Stimulated activated CD4-positive, alpha-beta T cell treated with anti-CD3 and anti-CD28 coated beads, Interleukin-12 subunit alpha, Interleukin-12 subunit beta, amount 100 ng/mL, for 4 hours (primary cell): ENCODE results near the gene TMEM43.

Experiments
- DNase-seq: peaks from one replicate; pipeline ENCODE4 v3.0.0-alpha.2; 2020

TMEM43 gene

DNA sequence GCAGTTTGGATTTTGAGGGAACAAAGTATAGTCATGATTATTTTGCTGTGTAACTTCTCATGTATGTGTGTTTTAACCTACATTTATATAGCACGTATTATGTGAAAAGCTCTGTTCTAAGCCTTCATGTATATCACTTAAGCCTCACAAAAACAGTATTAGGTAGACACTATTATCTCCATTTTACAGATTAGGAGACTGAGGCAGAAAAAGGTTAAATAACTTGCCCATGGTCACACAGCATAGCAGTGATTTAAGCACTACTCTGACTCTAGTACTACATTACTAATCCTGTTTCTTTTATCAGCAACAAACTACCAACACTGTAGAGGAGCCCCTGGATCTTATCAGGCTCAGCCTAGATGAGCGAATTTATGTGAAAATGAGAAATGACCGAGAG, 56.4 kb downstream of the TMEM43 start:
- no peak for DNase-seq

DNA sequence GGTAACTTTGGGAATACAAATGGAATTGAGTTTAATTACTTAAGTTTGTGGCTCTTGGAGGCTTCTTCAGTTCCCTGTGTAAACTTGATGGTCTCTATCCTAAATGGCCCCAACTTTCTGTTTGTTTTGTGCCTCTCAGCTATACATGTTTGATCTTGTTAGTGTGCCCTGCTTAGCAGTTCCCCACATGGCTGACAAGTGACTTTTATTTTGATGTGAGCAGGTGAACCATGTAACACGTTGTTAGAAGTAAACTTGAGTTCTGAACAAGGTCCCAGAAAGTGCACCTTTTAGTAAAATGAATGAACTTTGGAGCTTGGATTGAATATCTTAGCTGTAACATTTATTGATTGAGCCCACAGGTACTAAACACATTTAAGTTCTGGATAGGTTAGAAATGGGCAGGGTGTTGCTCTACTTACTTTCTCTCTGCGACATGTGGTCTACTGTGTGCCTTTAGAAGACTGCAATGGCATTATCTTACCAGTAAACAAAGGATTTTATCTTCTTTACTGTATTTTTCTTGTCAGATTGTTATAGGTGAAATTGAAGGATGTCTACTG, 58.2 kb downstream of the TMEM43 start:
- DNase-seq: no peak

DNA sequence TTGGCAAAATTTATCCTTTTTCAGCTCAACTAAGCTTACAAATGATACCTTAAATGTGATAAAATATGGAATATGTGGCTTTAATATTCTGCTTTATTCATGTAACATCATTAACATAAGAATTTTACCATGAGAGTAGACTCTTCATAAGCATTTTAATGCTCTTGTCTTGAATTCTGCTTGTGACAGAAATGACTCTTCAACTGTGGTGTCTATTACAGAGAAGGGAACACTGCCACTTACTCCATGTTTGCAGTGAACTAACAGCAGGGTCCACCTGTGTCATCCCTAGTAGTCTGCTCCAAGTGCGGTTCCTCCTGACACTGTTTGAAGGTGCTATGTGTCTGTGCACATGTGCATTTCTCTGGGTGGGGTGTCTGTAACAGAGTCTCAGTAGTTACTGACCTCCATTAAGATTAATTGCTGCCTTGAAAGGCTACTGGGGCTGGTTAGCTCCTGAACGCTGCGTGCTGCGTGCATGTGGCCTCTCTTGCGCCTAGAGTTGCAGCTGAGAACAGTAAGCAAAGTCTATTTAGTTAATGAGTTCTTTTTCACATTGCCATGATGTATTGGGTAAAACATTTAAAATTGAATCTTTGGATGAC, 62.1 kb downstream of the TMEM43 start:
- no peak for DNase-seq

DNA sequence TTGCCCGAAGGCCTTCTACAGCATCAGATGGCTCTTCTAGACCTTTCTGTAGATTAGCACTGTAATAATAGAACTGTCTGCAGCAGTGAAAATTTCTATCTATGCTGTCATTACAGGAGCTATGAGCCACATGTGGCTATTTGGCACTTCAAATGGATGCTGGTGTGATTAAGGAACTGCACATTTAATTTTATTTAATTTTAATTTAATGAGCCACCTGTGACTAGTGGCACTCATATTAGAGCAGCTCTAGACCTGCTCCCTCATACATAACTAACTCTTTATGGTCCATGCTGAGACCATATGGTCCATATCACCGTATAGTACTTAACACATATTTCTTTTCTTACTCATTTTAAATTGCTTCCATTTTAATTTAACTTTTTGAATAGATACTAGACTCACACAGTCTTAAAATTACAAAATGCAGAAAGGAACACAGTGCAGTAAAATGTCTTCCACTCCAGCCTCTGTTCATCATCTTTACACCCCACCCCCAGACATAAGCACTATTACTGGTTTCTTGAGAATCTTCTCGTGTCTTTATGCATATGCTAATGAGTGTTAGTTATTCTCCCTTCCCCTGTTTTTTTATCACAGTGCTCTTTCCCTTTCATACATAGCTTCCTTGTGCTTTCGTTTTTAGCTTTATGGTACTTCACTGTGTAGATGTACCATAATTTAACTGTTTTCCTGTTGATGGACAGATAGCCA, 63.3 kb downstream of the TMEM43 start:
- DNase-seq: no peak
